Activated CD4-positive, alpha-beta T cell treated with anti-CD3 and anti-CD28 coated beads, Interleukin-2, amount 50 U/mL, for 16 hours (primary cell): ENCODE measurements around the gene MACF1.
A peak's percentile ranks its signal among the peaks of the same experiment; 100 is the strongest.
"Not testable (repeated sequence)": the region's sequence is repeated elsewhere in the genome, so short reads cannot be mapped to it uniquely, and the experiment has no call there.

ENCODE experiments used
- DNase-seq: peaks from one replicate; pipeline ENCODE4 v3.0.0-alpha.2; 2020

Gene MACF1

DNA sequence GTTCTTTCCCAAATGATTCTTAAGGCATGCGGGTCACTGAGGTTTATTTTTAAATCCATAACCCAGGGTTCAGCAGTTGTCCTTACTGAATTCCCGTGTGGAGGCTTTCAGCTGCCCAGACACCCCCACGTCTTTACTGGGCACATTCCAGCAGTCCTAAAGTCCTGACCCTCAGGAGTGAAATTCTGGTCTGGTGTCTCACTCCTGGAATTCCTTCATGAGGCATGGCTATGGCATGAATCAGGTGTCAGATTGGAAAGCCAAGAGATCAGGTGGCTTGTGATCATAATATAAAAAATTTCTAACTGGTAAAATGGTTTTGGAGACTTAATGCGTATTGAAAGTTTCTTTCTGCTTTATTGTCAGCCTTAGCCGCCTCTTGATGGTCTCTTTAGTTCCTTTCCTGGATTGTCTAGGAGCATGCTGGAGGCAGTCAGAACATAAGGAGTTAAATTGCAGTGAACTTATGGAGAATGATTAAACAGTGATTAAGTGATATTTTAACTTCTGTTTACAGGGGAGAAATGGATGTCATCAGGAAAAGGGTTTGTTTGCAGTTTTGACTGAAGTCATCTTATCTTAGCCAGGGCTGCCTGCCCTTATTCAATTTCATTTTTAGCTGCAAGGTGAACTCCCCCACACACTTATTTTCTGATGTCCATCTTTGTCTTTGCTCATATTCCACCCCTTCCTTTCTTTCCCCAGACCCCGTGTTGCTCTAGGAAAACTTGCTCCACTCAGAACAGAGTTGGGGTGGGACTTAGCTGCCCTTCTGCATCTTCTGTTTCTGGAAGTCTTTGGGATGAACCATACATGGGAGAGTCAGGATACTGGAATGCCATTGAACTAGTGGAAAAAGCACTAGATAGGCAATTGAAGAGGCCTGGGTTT lies 25.7 kb upstream of the MACF1 start:
- no peak for DNase-seq

DNA sequence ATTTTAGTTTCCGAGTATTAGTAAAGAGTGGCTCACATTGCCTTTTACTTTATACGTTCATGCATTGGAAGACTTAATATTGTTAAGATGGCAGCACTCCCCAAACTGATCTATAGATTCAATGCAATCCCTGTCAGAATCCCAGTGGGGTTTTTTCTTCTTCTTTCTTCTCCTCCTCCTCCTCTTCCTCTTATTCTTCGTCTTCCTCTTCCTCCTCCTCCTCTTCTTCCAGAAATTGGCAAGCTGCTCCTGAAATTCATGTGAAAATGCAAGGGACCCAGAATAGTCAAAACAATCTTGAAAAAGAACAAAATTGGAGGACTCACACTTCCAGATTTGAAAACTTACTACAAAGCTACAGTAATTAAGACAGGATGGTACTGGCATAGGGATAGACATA lies 23.2 kb upstream of the MACF1 start:
- no peak for DNase-seq

- no peak for DNase-seq
Measured at GRCh38 chr1:39182804-39183203, 21.7 kb upstream of the MACF1 start.

DNA sequence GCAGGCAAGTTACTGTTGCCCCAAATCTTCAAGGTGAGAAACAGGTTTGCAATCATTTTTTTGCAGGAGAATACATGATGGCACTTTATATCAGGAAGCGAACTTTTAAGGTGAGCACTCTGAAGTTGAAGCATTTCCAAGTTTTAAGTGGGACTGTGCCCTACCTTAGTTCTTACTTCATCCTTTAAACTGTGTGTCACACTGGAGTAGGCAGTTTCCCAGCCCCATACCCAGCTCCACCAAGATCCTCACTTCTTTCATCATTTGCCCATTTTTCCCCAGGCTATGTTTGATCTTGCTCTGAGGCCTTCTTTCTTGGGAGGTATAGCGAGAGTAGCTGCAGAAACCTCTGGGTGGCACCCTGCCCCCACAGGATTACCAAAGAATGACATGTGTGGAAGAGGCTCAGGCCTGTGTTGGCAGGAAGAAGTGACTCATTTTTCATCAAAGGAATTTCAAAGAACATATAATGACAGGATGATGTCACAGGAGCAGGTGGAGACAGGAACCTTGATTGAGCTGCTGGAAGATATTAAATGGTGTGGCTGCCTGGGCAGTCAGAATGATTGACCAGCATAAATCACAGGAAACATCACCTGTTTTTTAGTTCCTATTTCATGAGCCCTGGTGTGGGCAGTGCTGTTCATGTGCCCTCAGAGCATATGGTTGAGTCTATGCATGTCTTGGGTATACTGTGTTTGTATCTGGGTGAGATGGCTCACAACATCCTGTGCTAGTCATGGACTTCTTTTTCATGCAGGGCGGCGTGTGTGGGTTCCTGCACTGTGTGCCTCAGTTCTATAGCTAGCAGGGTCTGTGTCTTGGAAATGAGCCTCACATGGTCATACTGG lies 20.8 kb upstream of the MACF1 start:
- DNase-seq = peak; percentile 90

GRCh38 chr1:39184354-39184818 lies 20.1 kb upstream of the MACF1 start:
- DNase-seq = no peak

DNA sequence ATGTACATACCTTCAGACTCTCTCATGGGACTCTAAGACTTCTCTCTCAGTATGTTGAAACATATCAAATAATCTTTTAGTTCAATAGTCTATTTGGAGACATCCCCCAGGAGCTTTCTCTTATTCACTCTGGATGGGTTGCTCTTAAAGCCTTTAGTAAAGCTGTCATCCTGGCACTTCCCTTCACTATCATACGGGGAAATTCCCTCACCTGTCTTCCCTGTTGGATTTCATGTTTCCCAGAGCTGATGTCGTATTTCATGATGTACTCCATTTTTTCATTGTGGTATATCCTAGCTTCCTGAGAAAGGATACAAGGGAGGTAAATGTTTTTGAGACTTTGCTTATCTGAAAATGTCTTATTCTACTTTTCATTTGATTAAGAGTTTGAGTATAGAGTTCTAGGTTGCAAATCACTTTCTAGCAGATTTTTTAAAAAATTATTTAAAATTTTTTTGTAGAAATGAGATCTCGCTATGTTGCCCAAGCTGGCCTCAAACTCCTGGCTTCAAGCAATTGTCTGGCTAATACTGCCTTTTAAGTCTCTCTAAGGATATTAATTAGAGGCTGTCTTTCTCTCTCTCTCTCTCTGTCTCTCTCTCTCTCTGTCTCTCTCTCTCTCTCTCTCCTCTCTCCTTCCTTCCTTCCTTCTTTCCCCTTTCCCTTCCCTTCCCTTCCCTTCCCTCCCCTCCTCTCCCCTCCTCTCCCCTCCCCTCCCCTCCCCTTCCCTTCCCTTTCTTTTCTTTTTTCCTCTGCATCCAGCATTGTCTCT lies 17.0 kb upstream of the MACF1 start:
- DNase-seq = no peak

DNA sequence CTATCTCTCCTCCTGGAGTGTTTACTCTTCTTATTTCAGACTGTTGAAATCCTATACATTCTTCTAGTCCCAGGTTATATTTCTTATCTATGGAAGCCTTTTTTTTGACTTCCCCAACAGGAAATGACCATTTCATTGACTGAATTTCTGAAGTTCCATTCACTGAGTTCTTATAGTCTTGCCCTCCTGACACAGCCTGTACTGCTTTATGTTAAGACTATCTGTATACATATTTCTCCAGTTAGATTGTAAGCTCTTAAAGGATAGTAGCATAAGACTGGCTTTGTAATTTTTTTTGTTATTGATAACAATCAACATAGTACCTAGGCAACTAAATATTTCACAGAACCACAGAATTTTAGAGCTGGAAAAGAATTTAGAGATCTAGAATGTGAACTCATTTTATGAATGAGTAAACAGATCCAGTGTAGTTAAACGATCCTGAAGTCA lies 14.9 kb upstream of the MACF1 start:
- no peak for DNase-seq

- DNase-seq = no peak
Measured at GRCh38 chr1:39190096-39190495, 14.4 kb upstream of the MACF1 start.

- DNase-seq = no peak
Measured at GRCh38 chr1:39194398-39195051, 10.0 kb upstream of the MACF1 start.

- peak; percentile 80 for DNase-seq
Measured at GRCh38 chr1:39195166-39196111, 9.1 kb upstream of the MACF1 start.

DNA sequence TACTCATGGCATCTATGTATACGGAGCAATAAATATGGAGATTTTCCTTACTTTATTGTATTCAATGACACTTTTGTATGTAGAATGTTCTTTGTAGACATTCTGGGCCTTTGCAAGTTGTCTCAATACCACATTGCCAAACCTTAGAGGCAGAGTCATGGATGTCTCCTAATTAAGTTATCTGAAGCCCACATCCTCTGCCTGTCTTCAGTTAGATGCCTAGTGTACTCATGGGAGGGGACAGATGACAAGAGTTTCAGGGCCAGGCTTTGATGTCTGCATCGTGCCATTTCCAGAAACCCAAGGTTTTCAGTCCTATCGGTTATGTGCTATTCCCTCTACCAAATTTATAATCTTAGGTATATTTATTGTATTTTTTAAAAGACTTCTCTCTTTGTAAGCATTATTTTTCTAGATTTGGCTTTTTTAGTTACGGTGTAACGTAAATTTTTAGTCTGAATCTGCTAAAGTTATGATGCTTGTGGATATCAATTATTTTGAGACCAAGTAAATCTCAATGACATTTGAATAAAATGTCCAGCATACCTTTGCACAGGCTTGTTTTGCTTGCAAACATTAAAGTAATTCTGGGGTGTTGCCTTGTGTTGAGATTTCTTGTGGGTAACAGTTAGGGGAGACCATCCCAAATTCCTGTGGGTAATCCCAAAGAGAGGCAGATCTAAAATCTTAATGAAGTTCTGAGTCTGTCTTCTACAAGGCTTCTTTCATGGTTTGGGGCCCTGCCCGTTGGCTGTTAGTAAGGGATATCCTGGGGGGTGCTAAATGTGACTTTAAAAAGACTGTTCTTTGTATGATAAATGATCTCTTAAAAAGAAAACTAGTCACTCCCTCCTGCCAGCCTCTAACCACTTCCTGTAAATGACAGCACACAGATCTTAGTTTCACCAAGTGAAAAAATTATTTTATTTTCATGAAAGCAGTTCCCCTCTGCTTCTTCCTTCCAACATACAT lies 8.0 kb upstream of the MACF1 start:
- peak; percentile 86 for DNase-seq

- no peak for DNase-seq
Measured at GRCh38 chr1:39199593-39199992, 4.9 kb upstream of the MACF1 start.

DNA sequence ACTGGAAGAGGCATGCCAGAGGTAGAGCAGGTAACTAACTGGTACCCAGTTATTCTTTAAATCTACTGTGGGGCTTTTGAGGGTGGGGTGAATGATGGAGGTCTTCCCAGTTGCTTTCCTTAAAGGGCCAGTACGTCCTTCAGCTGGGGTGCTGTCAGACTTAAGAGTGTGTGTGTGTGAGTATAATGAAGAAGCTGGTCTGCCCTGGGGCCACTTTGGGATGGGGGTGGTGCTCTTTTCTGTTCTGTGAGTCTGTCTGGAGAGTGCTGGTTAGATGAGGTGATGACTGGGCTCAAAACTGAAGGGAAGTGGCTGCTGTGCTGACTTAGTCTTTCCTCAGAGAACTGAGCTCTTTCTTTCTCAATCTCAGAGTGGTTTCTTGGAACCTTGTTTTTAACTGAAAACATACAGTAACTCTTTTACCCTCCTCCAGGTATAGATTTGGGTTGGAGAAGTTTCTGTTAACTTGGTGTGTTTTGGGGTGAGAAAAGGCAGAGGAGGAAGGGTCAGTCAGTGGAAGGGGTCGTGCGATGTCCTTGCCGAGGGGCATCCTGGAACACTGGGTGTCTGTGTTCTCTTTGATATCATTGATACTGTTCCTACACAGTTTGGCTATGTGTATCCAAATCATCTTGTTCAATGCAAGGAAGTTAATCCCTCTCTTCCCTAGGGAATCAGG lies 746 bp downstream of the MACF1 start:
- DNase-seq = peak; percentile 91

- DNase-seq = no peak
Measured at GRCh38 chr1:39205781-39206464, 1.4 kb downstream of the MACF1 start.

DNA sequence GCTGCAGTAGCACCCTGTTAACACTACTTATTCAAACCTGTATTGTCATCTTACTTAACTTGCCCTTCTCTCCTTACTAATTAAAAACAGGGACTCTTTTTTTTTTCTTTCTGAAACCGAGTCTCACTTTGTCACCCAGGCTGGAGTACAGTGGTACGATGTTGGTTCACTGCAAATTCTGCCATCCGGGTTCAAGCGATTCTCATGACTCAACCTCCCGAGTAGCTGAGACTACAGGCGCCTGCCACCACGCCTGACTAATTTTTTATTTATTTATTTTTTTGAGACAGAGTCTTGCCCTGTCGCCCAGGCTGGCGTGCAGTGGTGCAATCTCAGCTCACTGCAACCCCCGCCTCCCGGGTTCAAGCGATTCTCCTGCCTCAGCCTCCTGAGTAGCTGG lies 3.9 kb downstream of the MACF1 start:
- DNase-seq = not testable (repeated sequence)

DNA sequence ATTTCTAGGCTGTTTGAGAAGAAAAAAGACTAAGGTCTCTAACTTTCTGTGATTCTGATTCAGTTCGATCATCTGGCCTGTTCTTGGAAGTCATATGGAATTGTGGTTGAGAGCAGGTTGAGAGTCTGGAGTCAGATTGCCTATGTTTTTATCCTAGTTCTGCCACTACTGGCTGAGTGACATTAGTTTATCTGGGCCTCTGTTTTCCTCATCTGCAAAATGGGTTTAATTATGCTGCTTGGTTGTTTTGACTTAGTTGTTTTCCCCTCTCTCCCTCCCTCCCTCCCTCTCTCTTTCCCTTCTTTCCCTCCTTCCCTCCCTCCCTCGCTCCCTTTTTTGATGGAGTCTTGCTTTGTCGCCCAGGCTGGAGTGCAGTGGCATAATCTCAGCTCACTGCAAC lies 6.2 kb downstream of the MACF1 start:
- no peak for DNase-seq

DNA sequence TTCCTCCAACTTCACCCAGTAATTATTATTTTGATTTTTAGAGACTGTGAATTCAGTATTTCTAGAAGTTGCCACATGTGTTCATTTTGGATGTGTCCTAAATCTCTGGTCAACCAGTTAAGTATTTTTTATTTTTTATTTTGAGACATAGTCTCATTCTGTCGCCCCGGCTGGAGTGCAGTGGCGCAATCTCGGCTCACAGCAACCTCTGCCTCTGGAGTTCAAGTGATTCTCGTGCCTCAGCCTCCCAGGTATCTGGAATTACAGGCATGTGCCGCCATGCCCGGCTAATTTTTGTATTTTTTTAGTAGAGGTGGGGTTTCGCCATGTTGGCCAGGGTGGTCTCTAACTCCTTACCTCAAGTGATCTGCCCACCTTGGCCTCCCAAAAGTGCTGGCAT lies 8.0 kb downstream of the MACF1 start:
- no peak for DNase-seq

DNA sequence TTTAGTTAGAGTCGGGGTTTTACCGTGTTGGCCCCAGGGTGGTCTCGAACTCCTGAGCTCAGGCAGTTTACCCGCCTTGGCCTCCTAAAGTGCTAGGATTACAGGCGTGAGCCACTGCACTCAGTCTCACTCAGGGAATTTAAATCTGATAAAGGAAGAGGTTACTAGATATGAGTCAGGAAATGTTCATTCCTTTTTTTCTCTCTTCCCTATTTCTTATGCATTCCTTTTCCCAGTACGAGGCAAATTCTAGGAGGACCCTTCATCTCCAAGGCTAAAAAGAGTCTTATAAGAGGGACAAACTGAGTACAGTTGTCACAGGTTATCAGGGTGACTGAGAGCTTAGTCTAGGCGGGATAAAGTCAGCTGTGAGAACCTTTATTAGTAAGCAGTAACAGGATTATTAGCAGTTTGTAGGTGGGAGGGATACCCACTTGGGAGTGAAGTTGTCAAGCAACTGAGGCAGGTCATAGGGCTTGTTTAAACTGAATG lies 9.1 kb downstream of the MACF1 start:
- DNase-seq = no peak
